HepG2 (cell line): Measurements from ENCODE around the gene FAM168A. TPM values are rescaled to one million over a fixed set of nuclear protein-coding genes. Genes with fewer than 3 reads are reported as not detected.
A peak's percentile ranks its signal among the peaks of the same experiment; 100 is the strongest.

ENCODE experiments used
- ATAC-seq: fragments of 200-7000 bp; cut with Tn5 transposase; 3 replicates; pipeline ENCODE4 v1.9.1; 2020; ENCODE audit warnings: mild to moderate bottlenecking, moderate library complexity
- BruUV-seq: library from RNA; stranded (reverse); fragments of 400-500 nt; replicated peaks from 2 replicates; lab custom pipeline; 2021; lab: Mats Ljungman, UMichigan
- CTCF ChIA-PET: fragments of 300-600 bp; formaldehyde crosslinking; extraction: SDS; loops from one replicate; lab custom pipeline; 2021; ENCODE audit warnings: low total read pairs, inconsistent platforms, low intra/inter-chr PET ratio; lab: Yijun Ruan, JAX
- POLR2A ChIA-PET: fragments of 350-600 bp; sonication (Branson Sonifier 250); formaldehyde crosslinking; loops from one replicate; lab custom pipeline; 2020; ENCODE audit warnings: antibody characterized with exemption, inconsistent platforms; lab: Yijun Ruan, JAX
- DNase-seq: peaks from one replicate; pipeline ENCODE4 v3.0.0-alpha.2; 2015; ENCODE audit warnings: low spot score
- FAIRE-seq: peaks from 3 replicates; lab custom pipeline; 2011; peaks lifted over from hg19 to GRCh38; lab: Jason Lieb, UNC
- H2AFZ ChIP-seq: one replicate; pipeline ENCODE4 v1.6.1; 2011; ENCODE audit warnings: low read length, inconsistent platforms
- H3K27ac ChIP-seq: fragments of 300-600 bp; 3 replicates; pipeline ENCODE4 v1.8.0; 2011; ENCODE audit warnings: mixed run types, mild to moderate bottlenecking, mixed read lengths, low read length, inconsistent platforms; ENCODE audit not compliant: insufficient read depth; ENCODE audit errors: extremely low read length
- H3K27me3 ChIP-seq, 2 experiments: fragments of 200-600 bp in 1 of 2; 2 replicates in 1 of 2; 3 replicates in 1 of 2; pipeline versions ENCODE4 v1.6.0 to v1.8.0; 2011; ENCODE audit warnings: low read length in 2 of 2, mild to moderate bottlenecking in 2 of 2, moderate library complexity in 2 of 2, inconsistent platforms in 1 of 2; ENCODE audit not compliant: insufficient read depth in 2 of 2, control insufficient read depth in 1 of 2
- H3K36me3 ChIP-seq, 2 experiments: fragments of 200-600 bp in 1 of 2; replicated peaks in 1 of 2; 2 replicates in 1 of 2; 3 replicates in 1 of 2; pipeline versions ENCODE4 v1.5.1 to v1.8.0; 2011; ENCODE audit warnings: low read length in 2 of 2, inconsistent platforms in 1 of 2; ENCODE audit not compliant: insufficient read depth in 2 of 2, control insufficient read depth in 1 of 2
- H3K4me1 ChIP-seq: 2 replicates; pipeline ENCODE4 v1.5.1; 2012; ENCODE audit warnings: low read length, inconsistent platforms; ENCODE audit not compliant: insufficient read depth
- H3K4me2 ChIP-seq: 2 replicates; pipeline ENCODE4 v1.6.0; 2011; ENCODE audit warnings: low read depth, low read length, inconsistent platforms
- H3K4me3 ChIP-seq, 3 experiments: fragments of 200-600 bp in 1 of 3; sonication (generic), shearing (Covaris generic) in 1 of 3; replicated peaks in 1 of 3; 2 replicates each; pipeline ENCODE4 v1.5.1; 2011 to 2016; ENCODE audit warnings: low read length in 3 of 3, inconsistent platforms in 2 of 3, low read depth in 2 of 3, mild to moderate bottlenecking in 2 of 3, control low read depth in 1 of 3, mixed read lengths in 1 of 3; ENCODE audit not compliant: insufficient read depth in 1 of 3
- H3K79me2 ChIP-seq: one replicate; pipeline ENCODE4 v1.6.1; 2011; ENCODE audit warnings: low read length, inconsistent platforms; ENCODE audit not compliant: insufficient read depth
- H3K9ac ChIP-seq: 2 replicates; pipeline ENCODE4 v1.6.0; 2011; ENCODE audit warnings: mild to moderate bottlenecking, low read depth, low read length, inconsistent platforms; ENCODE audit not compliant: insufficient read depth
- H3K9me3 ChIP-seq: 2 replicates; pipeline ENCODE4 v1.5.1; 2012; ENCODE audit warnings: mild to moderate bottlenecking, low read length
- H4K20me1 ChIP-seq: 2 replicates; pipeline ENCODE4 v1.6.0; 2011; ENCODE audit warnings: inconsistent platforms, mild to moderate bottlenecking, low read length, moderate library complexity; ENCODE audit not compliant: insufficient read depth
- HMG20A ChIP-seq: IDR thresholded peaks from 2 replicates; pipeline ENCODE4 v1.6.1; 2016; ENCODE audit warnings: borderline replicate concordance
- HMGA1 ChIP-seq: sonication (generic); formaldehyde crosslinking; conservative IDR thresholded peaks from 2 replicates; pipeline ENCODE4 v1.4.0; 2020; ENCODE audit warnings: missing genetic modification reagents
- KLF9 ChIP-seq: IDR thresholded peaks from 2 replicates; pipeline ENCODE4 v1.6.1; 2016; ENCODE audit warnings: low read depth
- POLR2AphosphoS2 ChIP-seq: IDR thresholded peaks from 2 replicates; pipeline ENCODE4 v1.6.1; 2011; ENCODE audit warnings: low read depth, low read length, improper control_type of control experiment
- PRMT3 ChIP-seq: sonication (generic); formaldehyde crosslinking; IDR thresholded peaks from 2 replicates; pipeline ENCODE4 v1.8.1; 2022; ENCODE audit warnings: low read depth, mild to moderate bottlenecking, moderate library complexity, missing genetic modification reagents, borderline replicate concordance
- REXO4 ChIP-seq: sonication (generic); formaldehyde crosslinking; IDR thresholded peaks from 2 replicates; pipeline ENCODE4 v1.8.0; 2022; ENCODE audit warnings: missing genetic modification reagents, mild to moderate bottlenecking, borderline replicate concordance
- YY1 ChIP-seq: IDR thresholded peaks from 2 replicates; pipeline ENCODE4 v1.6.1; 2011; ENCODE audit warnings: low read length, low read depth, moderate library complexity, mild to moderate bottlenecking; ENCODE audit not compliant: insufficient read depth, insufficient replicate concordance
- ZNF101 ChIP-seq: sonication (generic); formaldehyde crosslinking; IDR thresholded peaks from 2 replicates; pipeline ENCODE4 v1.4.0; 2020; ENCODE audit warnings: mild to moderate bottlenecking, low read depth, missing genetic modification reagents, borderline replicate concordance
- ZNF253 ChIP-seq: sonication (generic); formaldehyde crosslinking; IDR thresholded peaks from 2 replicates; pipeline ENCODE4 v1.8.0; 2022; ENCODE audit warnings: mild to moderate bottlenecking, missing genetic modification reagents, borderline replicate concordance
- ZNF761 ChIP-seq: sonication (generic); formaldehyde crosslinking; conservative IDR thresholded peaks from 2 replicates; pipeline ENCODE4 v1.4.0; 2020; ENCODE audit warnings: mild to moderate bottlenecking, missing genetic modification reagents
- WGBS: methylation state at CpG from one replicate; pipeline ENCODE4 v1.1.6; 2017; ENCODE audit warnings: low lambda C conversion rate; 5-methylcytosine and 5-hydroxymethylcytosine counted together
- in situ Hi-C: cut with HindIII; loops from 2 replicates; pipeline ENCODE4 v1.10.0; 2017; ENCODE audit warnings: low pct_unique_long_range_greater_than_20kb; ENCODE audit not compliant: extremely low pct_ligation_motif_present
- intact Hi-C: fragments of 100-400 bp; cut with micrococcal nuclease; formaldehyde crosslinking; loops from one replicate; pipeline ENCODE4 v1.10.0; 2022; ENCODE audit not compliant: unreplicated experiment
- polyA plus RNA-seq, 8 experiments: library from polyadenylated mRNA; depleted of rRNA in 3 of 8; stranded (reverse) in 7 of 8; unstranded in 1 of 8; fragments of >200 nt; fragmentation: Illumina TruSeq in 4 of 8; extraction: Trizol in 4 of 8; gene quantifications; 2 replicates each; pipeline versions ENCODE4 v1.2.1 to v1.2.3, GENCODE V29; 2011 to 2016; ENCODE audit warnings: low read depth in 4 of 8, missing spikeins in 1 of 8, mixed read lengths in 1 of 8; ENCODE audit not compliant: insufficient read depth in 1 of 8
- total RNA-seq, 5 experiments: library from RNA; depleted of rRNA; stranded (reverse); fragments of >200 nt; fragmentation: Illumina TruSeq; extraction: Trizol; gene quantifications; 2 replicates each; pipeline ENCODE4 v1.2.3, GENCODE V29; 2016; ENCODE audit warnings: low read depth in 1 of 5
- TF ChIP-seq, protein P1 (sequence below): sonication (generic); formaldehyde crosslinking; IDR thresholded peaks from 2 replicates; pipeline ENCODE4 v1.5.0; 2020; ENCODE audit warnings: missing genetic modification reagents
- TF ChIP-seq, protein P2 (sequence below): fragments of 450-650 bp; IDR thresholded peaks from 2 replicates; pipeline ENCODE4 v1.6.1; 2016

The FAM168A gene
- total and polyA plus RNA-seq, 2 of the 13 experiments (the other 11 are each of a cell fraction or from before 2014, with no cell fraction given) = 13.9 to 15.8 TPM

DNA sequence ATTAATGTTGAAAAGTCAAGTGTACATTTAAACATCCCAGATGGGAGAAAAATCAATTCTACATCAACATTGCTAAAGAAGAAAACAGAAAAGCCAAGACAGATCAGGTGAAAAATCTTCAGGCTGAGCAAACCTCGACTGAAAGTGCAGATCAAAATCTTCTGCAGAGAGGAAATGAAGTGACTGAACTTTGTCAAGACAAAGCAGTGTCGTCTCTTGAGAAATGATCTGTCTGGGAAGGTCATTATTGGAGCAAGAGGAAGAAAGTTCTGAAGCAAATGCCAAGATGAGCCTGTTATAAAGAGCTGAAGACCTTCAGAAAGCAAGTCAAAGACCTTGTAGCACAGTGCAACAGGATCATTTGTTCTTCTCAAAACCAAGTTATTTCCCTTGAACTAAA, 42.7 kb upstream of the FAM168A start (continued):
- TF ChIP-seq ZNF101 (CRISPR knock-in tag) (no peak), POLR2AphosphoS2 (no peak), KLF9 (no peak), PRMT3 (no peak), ZNF253 (no peak), REXO4 (CRISPR knock-in tag) (no peak), ZNF761 (no peak), HMGA1 (CRISPR knock-in tag) (no peak)
- TF ChIP-seq, protein P1, sequence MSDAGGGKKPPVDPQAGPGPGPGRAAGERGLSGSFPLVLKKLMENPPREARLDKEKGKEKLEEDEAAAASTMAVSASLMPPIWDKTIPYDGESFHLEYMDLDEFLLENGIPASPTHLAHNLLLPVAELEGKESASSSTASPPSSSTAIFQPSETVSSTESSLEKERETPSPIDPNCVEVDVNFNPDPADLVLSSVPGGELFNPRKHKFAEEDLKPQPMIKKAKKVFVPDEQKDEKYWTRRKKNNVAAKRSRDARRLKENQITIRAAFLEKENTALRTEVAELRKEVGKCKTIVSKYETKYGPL (CRISPR knock-in tag) = no peak
- TF ChIP-seq, protein P2, sequence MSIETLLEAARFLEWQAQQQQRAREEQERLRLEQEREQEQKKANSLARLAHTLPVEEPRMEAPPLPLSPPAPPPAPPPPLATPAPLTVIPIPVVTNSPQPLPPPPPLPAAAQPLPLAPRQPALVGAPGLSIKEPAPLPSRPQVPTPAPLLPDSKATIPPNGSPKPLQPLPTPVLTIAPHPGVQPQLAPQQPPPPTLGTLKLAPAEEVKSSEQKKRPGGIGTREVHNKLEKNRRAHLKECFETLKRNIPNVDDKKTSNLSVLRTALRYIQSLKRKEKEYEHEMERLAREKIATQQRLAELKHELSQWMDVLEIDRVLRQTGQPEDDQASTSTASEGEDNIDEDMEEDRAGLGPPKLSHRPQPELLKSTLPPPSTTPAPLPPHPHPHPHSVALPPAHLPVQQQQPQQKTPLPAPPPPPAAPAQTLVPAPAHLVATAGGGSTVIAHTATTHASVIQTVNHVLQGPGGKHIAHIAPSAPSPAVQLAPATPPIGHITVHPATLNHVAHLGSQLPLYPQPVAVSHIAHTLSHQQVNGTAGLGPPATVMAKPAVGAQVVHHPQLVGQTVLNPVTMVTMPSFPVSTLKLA = no peak
- TF ChIP-seq, all 625 proteins: peak for 0

DNA sequence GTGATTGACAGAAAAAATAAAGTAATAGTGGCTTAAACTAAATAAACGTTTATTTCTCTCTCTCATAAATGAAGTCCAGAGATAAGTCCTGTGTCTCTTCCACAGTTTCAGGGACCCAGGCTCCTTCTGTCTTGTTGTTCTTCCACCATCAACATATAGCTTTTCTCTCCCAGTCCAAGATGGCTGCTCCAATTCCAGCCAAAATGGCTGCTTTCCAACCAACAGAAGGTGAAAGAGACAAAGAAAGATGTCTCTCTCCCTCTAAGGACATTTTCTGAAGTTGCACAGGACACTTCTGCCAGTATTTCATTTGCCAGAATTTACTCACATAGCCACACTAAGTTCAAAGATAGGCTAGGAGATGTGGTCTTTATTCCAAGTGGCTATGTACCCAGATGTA, 39.1 kb upstream of the FAM168A start:
- FAIRE-seq (no peak), DNase-seq (no peak), ATAC-seq (no peak)
- Histone ChIP-seq H3K79me2 (no peaks in the 10 kb centered on the region), H3K36me3 (no peaks in the 10 kb centered on the region), H3K27me3 (no peaks in the 10 kb centered on the region), H3K9me3 (no peaks in the 10 kb centered on the region), H3K27ac (no peak overlapping the region), H4K20me1 (no peaks in the 10 kb centered on the region), H3K9ac (no peak overlapping the region), H3K4me1 (no peaks in the 10 kb centered on the region), H3K4me3 (no peak overlapping the region), H2AFZ (no peak overlapping the region), H3K4me2 (no peak overlapping the region)
- WGBS = 0% methylated on average over 1 of the region's 1 CpG
- intact Hi-C loops = no loop called here
- TF ChIP-seq YY1 (peak; percentile 67), HMG20A (no peak)
- ChIA-PET CTCF (no interaction called here), POLR2A (no interaction called here)
- no TSS peak for BruUV-seq
- in situ Hi-C loops = no loop called here
